Gastroesophageal sphincter (tissue), 4 donors: ENCODE results near the gene RESF1. TPM values are rescaled to one million over a fixed set of nuclear protein-coding genes. Genes with fewer than 3 reads are reported as not detected.

ENCODE experiments used
- ATAC-seq: fragments of 150-250 bp; one replicate; pipeline ENCODE4 v1.9.1; 2016; ENCODE audit warnings: mild to moderate bottlenecking, moderate library complexity
- H3K27ac ChIP-seq, 4 donors: fragments of 200-600 bp; sonication (generic) in 3 of 4; 1 replicate in 3 of 4; 2 replicates in 1 of 4; pipeline ENCODE4 v1.5.1; 2016 to 2019
- H3K27me3 ChIP-seq: fragments of 200-600 bp; sonication (generic); one replicate; pipeline ENCODE4 v1.5.1; 2019
- H3K36me3 ChIP-seq, 2 donors: fragments of 200-600 bp; sonication (generic); one replicate each; pipeline ENCODE4 v1.5.1; 2019; ENCODE audit warnings: control low read depth in 1 of 2
- H3K4me1 ChIP-seq, 3 donors: fragments of 200-600 bp; sonication (generic); 1 replicate in 2 of 3; 2 replicates in 1 of 3; pipeline ENCODE4 v1.5.1; 2016 to 2019; ENCODE audit warnings: control low read depth in 2 of 3
- H3K4me3 ChIP-seq, 2 donors: fragments of 200-600 bp; sonication (generic); one replicate each; pipeline ENCODE4 v1.5.1; 2019; ENCODE audit warnings: mild to moderate bottlenecking in 1 of 2, moderate library complexity in 1 of 2
- H3K9me3 ChIP-seq, 3 donors: fragments of 200-600 bp; sonication (generic); one replicate each; pipeline ENCODE4 v1.5.1; 2017 to 2019; ENCODE audit warnings: control low read depth in 2 of 3
- CTCF ChIP-seq, 4 experiments: fragments of 200-600 bp in 2 of 4; fragments of 450-650 bp in 2 of 4; sonication (generic) in 1 of 4; IDR thresholded peaks; one replicate each; pipeline ENCODE4 v1.5.1; 2017 to 2019; ENCODE audit warnings: antibody characterized with exemption in 4 of 4, mild to moderate bottlenecking in 2 of 4, moderate library complexity in 2 of 4
- EP300 ChIP-seq: sonication (generic); formaldehyde crosslinking; IDR thresholded peaks from one replicate; pipeline ENCODE4 v1.6.1; 2017; ENCODE audit warnings: antibody characterized with exemption, mild to moderate bottlenecking
- POLR2A ChIP-seq, 2 donors: fragments of 450-650 bp; IDR thresholded peaks; one replicate each; pipeline ENCODE4 v1.6.1; 2017; ENCODE audit warnings: antibody characterized with exemption in 2 of 2, mild to moderate bottlenecking in 2 of 2, moderate library complexity in 1 of 2
- POLR2AphosphoS5 ChIP-seq: sonication (generic); formaldehyde crosslinking; IDR thresholded peaks from one replicate; pipeline ENCODE4 v1.6.1; 2017; ENCODE audit warnings: antibody characterized with exemption
- WGBS, 2 donors: methylation state at CpG; one replicate each; pipeline ENCODE4 v1.1.5; 2018; ENCODE audit warnings: low coverage in 1 of 2; 5-methylcytosine and 5-hydroxymethylcytosine counted together
- total RNA-seq, 4 donors: library from RNA; depleted of rRNA; stranded (reverse); fragments of >200 nt; gene quantifications; one replicate each; pipeline ENCODE4 v1.1.0, GENCODE V29; 2016

RESF1 gene
- total RNA-seq, 4 donors from 2014 or later = 29.0 to 52.0 (median 48.1) TPM

GRCh38 chr12:31991146-31991545, 31.9 kb downstream of the RESF1 start:
- H3K27me3 ChIP-seq = no peaks in the 10 kb centered on the region
- TF ChIP-seq POLR2AphosphoS5 = no peak
- no peak for TF ChIP-seq POLR2A (IDR thresholded peaks at IDR 0.05)
- no peak for TF ChIP-seq EP300
- no peak for TF ChIP-seq CTCF (IDR thresholded peaks at IDR 0.05)
- 40 to 71% methylated on average over 1 of the region's 1 CpG for WGBS, 2 donors
- H3K4me3 ChIP-seq = no peak overlapping the region
- no peaks in the 10 kb centered on the region for H3K9me3 ChIP-seq
- ATAC-seq = no peak
- peaks cover 0 to 82% of the 10 kb centered on the region in 2 donors for H3K36me3 ChIP-seq
- H3K4me1 ChIP-seq = no peaks in the 10 kb centered on the region
- no peak overlapping the region for H3K27ac ChIP-seq

DNA sequence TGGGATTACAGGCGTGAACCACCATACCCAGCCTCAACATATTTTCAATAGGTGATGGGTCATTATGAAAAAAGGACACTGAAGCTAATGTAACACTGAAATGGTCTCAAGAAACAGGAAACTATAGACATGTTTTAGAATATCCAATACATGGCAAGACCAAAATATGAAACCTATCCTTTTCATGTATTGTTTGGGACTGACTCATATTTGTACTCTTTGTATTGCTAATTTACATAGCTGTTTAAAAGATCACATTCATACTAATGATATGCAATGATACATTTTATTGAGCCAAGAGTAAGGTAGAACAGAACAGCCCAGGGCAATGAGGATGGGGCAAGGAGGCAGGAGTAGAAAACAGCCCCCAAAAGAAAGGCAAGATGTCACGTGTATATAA, 32.6 kb downstream of the RESF1 start:
- no peaks in the 10 kb centered on the region for H3K9me3 ChIP-seq
- TF ChIP-seq CTCF (IDR thresholded peaks at IDR 0.05) (no peak), POLR2A (IDR thresholded peaks at IDR 0.05) (no peak), EP300 (no peak), POLR2AphosphoS5 (no peak)
- no peak overlapping the region for H3K27ac ChIP-seq
- H3K36me3 ChIP-seq = peaks cover 0 to 89% of the 10 kb centered on the region in 2 donors
- H3K4me3 ChIP-seq = no peak overlapping the region
- ATAC-seq = no peak
- H3K4me1 ChIP-seq = no peaks in the 10 kb centered on the region
- no peaks in the 10 kb centered on the region for H3K27me3 ChIP-seq
- 86 to 100% methylated on average over 1 to 2 of the region's 2 CpGs for WGBS, 2 donors

GRCh38 chr12:31999692-32000091, 40.5 kb downstream of the RESF1 start:
- peaks cover 0 to 71% of the 10 kb centered on the region in 2 donors for H3K36me3 ChIP-seq
- H3K4me3 ChIP-seq = no peak overlapping the region
- no peaks in the 10 kb centered on the region for H3K4me1 ChIP-seq
- no peaks in the 10 kb centered on the region for H3K9me3 ChIP-seq
- ATAC-seq = no peak
- 92 to 100% methylated on average over 4 to 5 of the region's 6 CpGs for WGBS, 2 donors
- no peaks in the 10 kb centered on the region for H3K27me3 ChIP-seq
- TF ChIP-seq POLR2AphosphoS5 = no peak
- TF ChIP-seq CTCF (IDR thresholded peaks at IDR 0.05) = no peak
- no peak for TF ChIP-seq EP300
- no peak for TF ChIP-seq POLR2A (IDR thresholded peaks at IDR 0.05)
- no peak overlapping the region for H3K27ac ChIP-seq

DNA sequence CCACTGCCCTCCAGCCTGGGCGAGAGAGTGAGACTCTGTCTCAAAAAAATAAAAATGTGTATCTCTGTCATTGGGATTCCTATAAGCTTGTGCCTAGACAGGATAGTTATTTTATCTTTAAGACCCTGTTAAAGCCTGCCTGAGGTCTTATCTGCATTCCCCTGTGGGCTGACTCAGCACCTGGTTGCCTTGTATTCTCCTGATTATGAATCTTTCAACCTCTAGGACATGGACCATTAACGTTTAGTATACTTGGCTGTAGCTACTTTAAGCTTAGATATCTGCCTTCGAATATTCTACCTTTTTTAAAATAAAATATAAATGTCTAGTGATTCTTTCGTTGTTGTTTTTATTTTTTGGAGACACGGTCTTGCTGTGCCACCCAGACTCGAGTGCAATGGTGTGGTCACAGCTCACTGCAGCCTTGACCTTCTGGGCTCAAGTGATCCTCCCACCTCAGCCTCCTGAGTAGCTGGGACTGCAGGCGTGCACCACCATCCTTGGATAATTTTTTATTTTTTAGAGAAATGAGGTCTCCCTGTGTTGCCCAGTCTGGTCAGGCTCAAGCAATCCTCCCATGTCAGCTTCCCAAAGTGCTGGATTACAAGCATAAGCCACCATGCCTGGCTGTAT, 41.3 kb downstream of the RESF1 start:
- Histone ChIP-seq H3K36me3 (peaks cover 0 to 63% of the 10 kb centered on the region in 2 donors), H3K27ac (no peak overlapping the region), H3K27me3 (no peaks in the 10 kb centered on the region), H3K4me1 (no peaks in the 10 kb centered on the region), H3K9me3 (no peaks in the 10 kb centered on the region), H3K4me3 (no peak overlapping the region)
- no peak for TF ChIP-seq POLR2AphosphoS5
- no peak for TF ChIP-seq EP300
- no peak for TF ChIP-seq POLR2A (IDR thresholded peaks at IDR 0.05)
- WGBS, 2 donors = 93% methylated on average over 5 to 7 of the region's 7 CpGs
- no peak for ATAC-seq

GRCh38 chr12:32002848-32003493, 43.8 kb downstream of the RESF1 start:
- no peak for ATAC-seq
- peaks cover 0 to 38% of the 10 kb centered on the region in 2 donors for H3K36me3 ChIP-seq
- no peak overlapping the region for H3K27ac ChIP-seq
- H3K4me1 ChIP-seq = no peaks in the 10 kb centered on the region
- no peaks in the 10 kb centered on the region for H3K9me3 ChIP-seq
- WGBS, 2 donors = 8 to 17% methylated on average over 1 of the region's 1 CpG
- TF ChIP-seq POLR2AphosphoS5 (no peak), EP300 (no peak)
- H3K4me3 ChIP-seq = no peak overlapping the region
- H3K27me3 ChIP-seq = no peaks in the 10 kb centered on the region

GRCh38 chr12:32003654-32004053, 44.4 kb downstream of the RESF1 start:
- no peak for ATAC-seq
- Histone ChIP-seq H3K36me3 (peaks cover 0 to 31% of the 10 kb centered on the region in 2 donors), H3K27ac (no peak overlapping the region), H3K4me3 (no peak overlapping the region), H3K27me3 (no peaks in the 10 kb centered on the region), H3K9me3 (no peaks in the 10 kb centered on the region), H3K4me1 (no peaks in the 10 kb centered on the region)
- 71 to 80% methylated on average over 1 of the region's 1 CpG for WGBS, 2 donors
- TF ChIP-seq POLR2A (IDR thresholded peaks at IDR 0.05) (no peak), EP300 (no peak)
